NK-92 (cell line): Measurements from ENCODE around the gene CCNG1.
A peak's percentile ranks its signal among the peaks of the same experiment; 100 is the strongest.
"Not testable (repeated sequence)": the region's sequence is repeated elsewhere in the genome, so short reads cannot be mapped to it uniquely, and the experiment has no call there.

Experiments used
- DNase-seq: peaks from one replicate; lab custom pipeline; 2025; ENCODE audit not compliant: unreplicated experiment; lab: John Stamatoyannopoulos, UW

Gene CCNG1

GRCh38 chr5:163440954-163441353, 3.6 kb downstream of the CCNG1 start:
- no peak for DNase-seq

- no peak for DNase-seq
These were observed 7.1 kb downstream of the CCNG1 start for GRCh38 chr5:163444526-163444925.

GRCh38 chr5:163445345-163445744, 8.0 kb downstream of the CCNG1 start:
- DNase-seq: no peak

GRCh38 chr5:163447191-163447590, 9.8 kb downstream of the CCNG1 start:
- DNase-seq: no peak

- DNase-seq: no peak
These were observed 10.5 kb downstream of the CCNG1 start for GRCh38 chr5:163447875-163448274.

- no peak for DNase-seq
These were observed 11.1 kb downstream of the CCNG1 start for GRCh38 chr5:163448491-163448890.

GRCh38 chr5:163451489-163451888, 14.1 kb downstream of the CCNG1 start:
- DNase-seq: no peak

GRCh38 chr5:163453705-163454104, 16.3 kb downstream of the CCNG1 start:
- DNase-seq: no peak

- not testable (repeated sequence) for DNase-seq
These were observed 18.0 kb downstream of the CCNG1 start for GRCh38 chr5:163455406-163455805.

- no peak for DNase-seq
These were observed 18.7 kb downstream of the CCNG1 start for GRCh38 chr5:163456029-163456589.

GRCh38 chr5:163456840-163457239, 19.4 kb downstream of the CCNG1 start:
- DNase-seq: no peak

- DNase-seq: no peak
These were observed 21.5 kb downstream of the CCNG1 start for GRCh38 chr5:163458778-163459385.

GRCh38 chr5:163459462-163459818, 22.0 kb downstream of the CCNG1 start:
- DNase-seq: no peak

- peak; percentile 90 for DNase-seq
These were observed 22.6 kb downstream of the CCNG1 start, which contains the start of gene NUDCD2 for GRCh38 chr5:163459819-163460561. TSS of gene NUDCD2 (minus strand) at chr5:163460102. CDS start at chr5:163460050, 52 bp downstream.

GRCh38 chr5:163460562-163461171, 23.3 kb downstream of the CCNG1 start, which contains the start of gene HMMR:
TSS of gene HMMR (plus strand) at chr5:163460632. CDS start at chr5:163460693, 61 bp downstream.
- DNase-seq: no peak

GRCh38 chr5:163463063-163463435, 25.7 kb downstream of the CCNG1 start:
- no peak for DNase-seq

GRCh38 chr5:163467682-163468081, 30.3 kb downstream of the CCNG1 start:
- DNase-seq: no peak

- no peak for DNase-seq
These were observed 36.3 kb downstream of the CCNG1 start for GRCh38 chr5:163473635-163474243.

- no peak for DNase-seq
These were observed 38.0 kb downstream of the CCNG1 start for GRCh38 chr5:163475411-163475810.

GRCh38 chr5:163478126-163478981, 41.0 kb downstream of the CCNG1 start:
- no peak for DNase-seq

- DNase-seq: no peak
These were observed 41.5 kb downstream of the CCNG1 start for GRCh38 chr5:163478982-163479271.
